ENCODE data around the gene THAP8. TPM values are rescaled to one million over a fixed set of nuclear protein-coding genes. Genes with fewer than 3 reads are reported as not detected.

Gene THAP8
- total RNA-seq, 4 donors from 2014 or later = 4.6 to 6.5 (median 6.2) TPM; not detected in 1

- Histone ChIP-seq H3K27ac (no peak overlapping the region), H3K9me3 (no peaks in the 10 kb centered on the region), H3K27me3 (no peaks in the 10 kb centered on the region), H3K4me3 (no peak overlapping the region), H3K36me3 (no peaks in the 10 kb centered on the region), H3K4me1 (peaks cover 0 to 7% of the 10 kb centered on the region in 2 donors)
- intact Hi-C loops (cut with DNase I; ENCODE audit: low total_unique reads) = loop anchor here (10.0 kb wide), 1 partner anchor 56 kb away; the partner anchor contains the start of genes OVOL3, POLR2I and TBCB
- no peak for DNase-seq
- no peak for TF ChIP-seq CTCF (IDR thresholded peaks at IDR 0.05)
- no peak for TF ChIP-seq POLR2A (IDR thresholded peaks at IDR 0.05)
These were observed 4.5 kb upstream of the THAP8 start for GRCh38 chr19:36058481-36059179.

DNA sequence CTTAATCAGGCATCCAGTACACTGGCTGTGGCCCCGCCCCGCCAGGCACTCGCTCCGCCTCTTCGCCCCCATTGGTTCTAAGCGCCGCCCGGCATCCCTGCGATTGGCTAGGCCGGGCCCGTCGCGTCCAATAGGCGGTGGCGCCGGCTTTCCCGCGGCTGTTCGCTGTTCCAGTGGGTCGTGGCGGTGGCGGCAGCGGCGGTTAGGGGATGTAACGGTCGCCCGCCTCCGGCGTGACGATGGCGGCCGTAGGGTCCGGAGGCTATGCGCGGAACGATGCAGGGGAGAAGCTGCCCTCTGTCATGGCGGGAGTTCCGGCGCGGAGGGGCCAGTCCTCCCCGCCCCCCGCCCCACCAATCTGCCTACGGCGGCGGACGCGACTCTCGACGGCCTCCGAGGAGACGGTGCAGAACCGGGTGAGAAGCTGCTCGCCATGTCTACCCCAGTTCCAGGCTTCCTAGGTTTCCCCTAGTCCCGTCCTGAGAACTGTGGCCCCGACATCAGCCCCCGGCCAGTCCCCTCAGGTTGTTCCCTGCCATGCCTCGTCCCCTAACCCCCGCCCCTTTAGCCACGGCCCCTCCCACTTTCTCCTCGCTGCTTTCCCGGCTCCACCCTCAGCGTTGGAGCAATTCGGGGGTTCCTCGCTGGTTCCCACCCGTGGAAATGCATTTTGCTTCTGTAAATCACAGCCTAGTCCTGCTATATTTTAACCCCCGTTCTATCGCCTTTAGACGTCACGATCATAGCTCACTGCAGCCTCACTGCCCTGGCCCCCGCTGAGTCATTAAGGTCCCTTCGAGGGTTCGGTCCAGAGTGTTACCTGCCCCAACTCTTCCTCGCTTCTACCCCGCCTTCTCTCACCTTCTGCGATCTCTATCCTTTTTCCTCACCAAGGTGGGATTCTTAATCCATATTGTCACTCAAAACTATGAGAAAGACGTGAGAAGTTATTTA, 925 bp upstream of the THAP8 start, which contains the start of gene WDR62:
TSS of gene WDR62 (plus strand) at position 165 of the 954 bp plus-strand sequence. CDS start at position 240, 75 bp downstream.
- intact Hi-C loops (cut with DNase I; ENCODE audit: low total_unique reads) = loop anchor here (10.0 kb wide), 1 partner anchor 60 kb away; the partner anchor contains the start of genes OVOL3, POLR2I and TBCB
- H3K27ac ChIP-seq = peak within 1 kb of the TSS; percentile 88 to 97
- TF ChIP-seq POLR2A (IDR thresholded peaks at IDR 0.05) (no peak), CTCF (IDR thresholded peaks at IDR 0.05) (no peak)
- peak within 1 kb of the TSS; percentile 50 to 54 for H3K4me3 ChIP-seq
- DNase-seq = peak; percentile 49 to 60
- H3K9me3 ChIP-seq = no peaks in the 10 kb centered on the region
- no peaks in the 10 kb centered on the region for H3K36me3 ChIP-seq
- peaks cover 0 to 7% of the 10 kb centered on the region in 2 donors for H3K4me1 ChIP-seq
- no peaks in the 10 kb centered on the region for H3K27me3 ChIP-seq

- Histone ChIP-seq H3K27ac (no peak overlapping the region), H3K4me1 (peaks cover 0 to 7% of the 10 kb centered on the region in 2 donors), H3K36me3 (no peaks in the 10 kb centered on the region), H3K27me3 (no peaks in the 10 kb centered on the region), H3K4me3 (no peak overlapping the region), H3K9me3 (no peaks in the 10 kb centered on the region)
- TF ChIP-seq POLR2A (IDR thresholded peaks at IDR 0.05) (no peak), CTCF (IDR thresholded peaks at IDR 0.05) (no peak)
- intact Hi-C loops (cut with DNase I; ENCODE audit: low total_unique reads) = loop anchor here (10.0 kb wide), 1 partner anchor 63 kb away; the partner anchor contains the start of genes OVOL3, POLR2I and TBCB
- DNase-seq = no peak
These were observed 2.4 kb downstream of the THAP8 start for GRCh38 chr19:36051637-36052036.

DNA sequence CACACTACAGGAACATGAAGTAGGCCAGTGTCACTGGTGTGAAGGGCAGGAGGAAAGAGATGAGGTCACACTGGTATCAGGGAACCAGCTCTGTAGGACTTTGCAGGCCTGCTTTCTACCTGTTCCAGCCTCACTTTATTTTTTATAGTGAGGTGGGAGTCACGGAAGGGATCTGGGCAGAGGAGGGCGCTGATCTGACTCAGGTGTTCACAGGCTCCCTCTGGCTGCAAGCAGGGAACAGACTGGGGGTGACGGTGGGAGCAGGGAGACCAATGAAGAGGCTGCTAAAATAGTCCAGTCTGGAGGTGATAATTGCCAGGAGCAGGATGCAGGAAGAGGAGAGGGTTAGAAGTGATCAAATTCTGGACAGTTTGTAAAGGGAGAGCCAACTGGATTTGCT, 2.8 kb downstream of the THAP8 start:
- intact Hi-C loops (cut with DNase I; ENCODE audit: low total_unique reads) = loop anchor here (10.0 kb wide), 1 partner anchor 64 kb away; the partner anchor contains the start of genes OVOL3, POLR2I and TBCB
- Histone ChIP-seq H3K36me3 (no peaks in the 10 kb centered on the region), H3K27me3 (no peaks in the 10 kb centered on the region), H3K4me1 (peaks cover 0 to 7% of the 10 kb centered on the region in 2 donors), H3K4me3 (no peak overlapping the region), H3K9me3 (no peaks in the 10 kb centered on the region), H3K27ac (no peak overlapping the region)
- TF ChIP-seq POLR2A (IDR thresholded peaks at IDR 0.05) (no peak), CTCF (IDR thresholded peaks at IDR 0.05) (no peak)
- DNase-seq = no peak

Measured in uterus (tissue), 4 donors.